ENCODE measurements around the gene CCDC171.

Gene CCDC171

GRCh38 chr9:16001856-16002255, 449.0 kb downstream of the CCDC171 start:
- DNase-seq (ENCODE audit: low spot score): no peak

- DNase-seq (ENCODE audit: low spot score): no peak
These were observed 450.0 kb downstream of the CCDC171 start for GRCh38 chr9:16002816-16003215.

- no peak for DNase-seq (ENCODE audit: low spot score)
These were observed 450.9 kb downstream of the CCDC171 start for GRCh38 chr9:16003785-16004184.

GRCh38 chr9:16004613-16005012, 451.8 kb downstream of the CCDC171 start:
- no peak for DNase-seq (ENCODE audit: low spot score)

GRCh38 chr9:16010221-16010620, 457.4 kb downstream of the CCDC171 start:
- DNase-seq (ENCODE audit: low spot score): no peak

- DNase-seq (ENCODE audit: low spot score): no peak
These were observed 459.8 kb downstream of the CCDC171 start for GRCh38 chr9:16012621-16013020.

- DNase-seq (ENCODE audit: low spot score): no peak
These were observed 460.5 kb downstream of the CCDC171 start for GRCh38 chr9:16013366-16013765.

GRCh38 chr9:16013826-16014225, 461.0 kb downstream of the CCDC171 start:
- no peak for DNase-seq (ENCODE audit: low spot score)

- DNase-seq (ENCODE audit: low spot score): no peak
These were observed 469.4 kb downstream of the CCDC171 start for GRCh38 chr9:16022228-16022627.

- DNase-seq (ENCODE audit: low spot score): no peak
These were observed 470.6 kb downstream of the CCDC171 start for GRCh38 chr9:16023446-16023845.

Data from putamen (tissue), 1 donor.